ENCODE results near the gene SWAP70. TPM values are rescaled to one million over a fixed set of nuclear protein-coding genes. Genes with fewer than 3 reads are reported as not detected.

SWAP70 gene
- total RNA-seq, 1 experiment from 2014 or later: 19.9 TPM

GRCh38 chr11:9720290-9720630 lies 56.4 kb downstream of the SWAP70 start:
- intact Hi-C loops (cut with micrococcal nuclease; ENCODE audit: unreplicated experiment): no loop called here
- no peaks in the 10 kb centered on the region for H3K36me3 Mint-ChIP-seq (ENCODE audit: insufficient read depth, unreplicated experiment)
- H3K27me3 Mint-ChIP-seq (ENCODE audit: unreplicated experiment): no peaks in the 10 kb centered on the region
- no TSS peak for BruUV-seq (replicated peaks)
- no peak for TF ChIP-seq CTCF (IDR thresholded peaks at IDR 0.05; ENCODE audit: unreplicated experiment)
- CTCF ChIA-PET: interaction anchor here (0.5 to 1.3 kb wide), 2 partner anchors 46 to 106 kb away, joined by 3 to 4 read pairs; no protein-coding TSS in a partner anchor
- H3K9me3 Mint-ChIP-seq (ENCODE audit: low read depth, unreplicated experiment): no peaks in the 10 kb centered on the region
- H3K4me1 Mint-ChIP-seq (ENCODE audit: low read depth, unreplicated experiment): peaks cover 29% of the 10 kb centered on the region
- no peak overlapping the region for H3K27ac Mint-ChIP-seq (ENCODE audit: unreplicated experiment)
- H3K4me3 Mint-ChIP-seq (ENCODE audit: low read depth, unreplicated experiment): no peak overlapping the region
- no peak for DNase-seq

- H3K4me1 Mint-ChIP-seq (ENCODE audit: low read depth, unreplicated experiment): peaks cover 29% of the 10 kb centered on the region
- no TSS peak for BruUV-seq (replicated peaks)
- intact Hi-C loops (cut with micrococcal nuclease; ENCODE audit: unreplicated experiment): no loop called here
- DNase-seq: no peak
- no peaks in the 10 kb centered on the region for H3K36me3 Mint-ChIP-seq (ENCODE audit: insufficient read depth, unreplicated experiment)
- no peak for TF ChIP-seq CTCF (IDR thresholded peaks at IDR 0.05; ENCODE audit: unreplicated experiment)
- no peak overlapping the region for H3K4me3 Mint-ChIP-seq (ENCODE audit: low read depth, unreplicated experiment)
- CTCF ChIA-PET: interaction anchor here (0.7 kb wide), 1 partner anchor 249 kb away, joined by 4 read pairs; no protein-coding TSS in a partner anchor
- no peaks in the 10 kb centered on the region for H3K9me3 Mint-ChIP-seq (ENCODE audit: low read depth, unreplicated experiment)
- H3K27ac Mint-ChIP-seq (ENCODE audit: unreplicated experiment): no peak overlapping the region
- no peaks in the 10 kb centered on the region for H3K27me3 Mint-ChIP-seq (ENCODE audit: unreplicated experiment)
Observed at GRCh38 chr11:9722023-9722422, 58.1 kb downstream of the SWAP70 start.

GRCh38 chr11:9722893-9723292 lies 59.0 kb downstream of the SWAP70 start:
- Mint-ChIP-seq H3K27ac (ENCODE audit: unreplicated experiment) (no peak overlapping the region), H3K4me3 (ENCODE audit: low read depth, unreplicated experiment) (no peak overlapping the region), H3K36me3 (ENCODE audit: insufficient read depth, unreplicated experiment) (no peaks in the 10 kb centered on the region), H3K9me3 (ENCODE audit: low read depth, unreplicated experiment) (no peaks in the 10 kb centered on the region), H3K27me3 (ENCODE audit: unreplicated experiment) (no peaks in the 10 kb centered on the region), H3K4me1 (ENCODE audit: low read depth, unreplicated experiment) (peaks cover 28% of the 10 kb centered on the region)
- no TSS peak for BruUV-seq (replicated peaks)
- CTCF ChIA-PET: interaction anchor here (0.6 kb wide), 1 partner anchor 810 kb away, joined by 4 read pairs; no protein-coding TSS in a partner anchor
- DNase-seq: no peak
- intact Hi-C loops (cut with micrococcal nuclease; ENCODE audit: unreplicated experiment): no loop called here
- TF ChIP-seq CTCF (IDR thresholded peaks at IDR 0.05; ENCODE audit: unreplicated experiment): no peak

GRCh38 chr11:9726321-9727022 lies 62.6 kb downstream of the SWAP70 start:
- H3K36me3 Mint-ChIP-seq (ENCODE audit: insufficient read depth, unreplicated experiment): no peaks in the 10 kb centered on the region
- H3K27me3 Mint-ChIP-seq (ENCODE audit: unreplicated experiment): no peaks in the 10 kb centered on the region
- no peak for TF ChIP-seq CTCF (IDR thresholded peaks at IDR 0.05; ENCODE audit: unreplicated experiment)
- H3K4me3 Mint-ChIP-seq (ENCODE audit: low read depth, unreplicated experiment): no peak overlapping the region
- H3K4me1 Mint-ChIP-seq (ENCODE audit: low read depth, unreplicated experiment): peaks cover 9% of the 10 kb centered on the region
- CTCF ChIA-PET: interaction anchor here (0.5 to 1.1 kb wide), 6 partner anchors 10 to 570 kb away, joined by 3 to 6 read pairs (median 4); no protein-coding TSS in a partner anchor
- DNase-seq: peak; percentile 12
- H3K27ac Mint-ChIP-seq (ENCODE audit: unreplicated experiment): peak overlapping the region; percentile 66
- no TSS peak for BruUV-seq (replicated peaks)
- no peaks in the 10 kb centered on the region for H3K9me3 Mint-ChIP-seq (ENCODE audit: low read depth, unreplicated experiment)
- intact Hi-C loops (cut with micrococcal nuclease; ENCODE audit: unreplicated experiment): no loop called here
